Endodermal cell (in vitro differentiated cells): ENCODE data around the gene ARNT2. TPM values are rescaled to one million over a fixed set of nuclear protein-coding genes. Genes with fewer than 3 reads are reported as not detected.

ENCODE experiments used
- DNase-seq: peaks from one replicate; pipeline ENCODE4 v3.0.0-alpha.2; 2017
- H3K27ac ChIP-seq: 2 replicates; pipeline ENCODE4 v1.5.1; 2013; ENCODE audit warnings: mild to moderate bottlenecking, low read depth, low read length, moderate library complexity
- H3K27me3 ChIP-seq: 2 replicates; pipeline ENCODE4 v1.6.1; 2013; ENCODE audit warnings: mild to moderate bottlenecking, low read length, moderate library complexity; ENCODE audit not compliant: insufficient read depth, control insufficient read depth, poor library complexity, severe bottlenecking
- H3K36me3 ChIP-seq: 2 replicates; pipeline ENCODE4 v1.7.0; 2013; ENCODE audit warnings: mild to moderate bottlenecking, low read length, moderate library complexity; ENCODE audit not compliant: control insufficient read depth, insufficient read depth
- H3K4me1 ChIP-seq: one replicate; pipeline ENCODE4 v1.7.0; 2013; ENCODE audit warnings: low read length; ENCODE audit not compliant: control insufficient read depth, insufficient read depth
- H3K4me3 ChIP-seq: 2 replicates; pipeline ENCODE4 v1.5.1; 2013; ENCODE audit warnings: mild to moderate bottlenecking, low read length, moderate library complexity
- H3K9ac ChIP-seq: 2 replicates; pipeline ENCODE4 v1.6.1; 2013; ENCODE audit warnings: mild to moderate bottlenecking, low read length, moderate library complexity; ENCODE audit not compliant: poor library complexity, severe bottlenecking; ENCODE audit errors: extremely low read depth
- H3K9me3 ChIP-seq: 2 replicates; pipeline ENCODE4 v1.6.1; 2013; ENCODE audit warnings: mild to moderate bottlenecking, low read length, moderate library complexity; ENCODE audit not compliant: control insufficient read depth
- H3K27ac Mint-ChIP-seq: 2 replicates; pipeline ENCODE4 v1.8.0; 2020; ENCODE audit warnings: mixed read lengths
- H3K27me3 Mint-ChIP-seq: 2 replicates; pipeline ENCODE4 v1.8.0; 2021; ENCODE audit warnings: mild to moderate bottlenecking, mixed read lengths; ENCODE audit not compliant: insufficient read depth
- H3K36me3 Mint-ChIP-seq: 2 replicates; pipeline ENCODE4 v1.8.0; 2020; ENCODE audit warnings: low read depth, mixed read lengths
- H3K4me1 Mint-ChIP-seq: 2 replicates; pipeline ENCODE4 v1.8.0; 2020; ENCODE audit warnings: mixed read lengths
- H3K4me3 Mint-ChIP-seq: 2 replicates; pipeline ENCODE4 v1.8.0; 2020; ENCODE audit warnings: mild to moderate bottlenecking, moderate library complexity, mixed read lengths
- H3K9me3 Mint-ChIP-seq: 2 replicates; pipeline ENCODE4 v1.8.0; 2020; ENCODE audit warnings: mild to moderate bottlenecking, mixed read lengths
- CTCF ChIP-seq: fragments of 200-600 bp; sonication (generic); conservative IDR thresholded peaks from 2 replicates; pipeline ENCODE4 v1.5.0; 2021; ENCODE audit warnings: antibody characterized with exemption, mild to moderate bottlenecking
- WGBS, 2 experiments: methylation state at CpG; one replicate each; pipeline versions ENCODE4 v1.1.5 to v1.1.7; 2013; ENCODE audit warnings: missing lambda C conversion rate in 2 of 2, mixed read lengths in 1 of 2; ENCODE audit not compliant: insufficient coverage in 1 of 2, insufficient read length in 1 of 2; 5-methylcytosine and 5-hydroxymethylcytosine counted together
- total RNA-seq, 2 donors: library from RNA; stranded (reverse); fragmentation: NEBNext Ultra II Directional in 1 of 2; extraction: Animal tissue kit (Norgen Biotek cat#: 25700) in 1 of 2; gene quantifications; 2 replicates in 1 of 2; 3 replicates in 1 of 2; pipeline ENCODE4 v1.2.1, GENCODE V29; 2021

ARNT2 gene
- total RNA-seq, 2 donors from 2014 or later, result 8.0 to 15.9 TPM

- Histone ChIP-seq H3K9ac (no peak overlapping the region), H3K4me1 (peaks cover 4% of the 10 kb centered on the region), H3K27me3 (no peaks in the 10 kb centered on the region), H3K9me3 (no peaks in the 10 kb centered on the region), H3K27ac (no peak overlapping the region), H3K4me3 (no peak overlapping the region), H3K36me3 (no peaks in the 10 kb centered on the region)
- Mint-ChIP-seq H3K9me3 (no peaks in the 10 kb centered on the region), H3K27me3 (no peaks in the 10 kb centered on the region), H3K4me1 (peaks cover 2% of the 10 kb centered on the region), H3K36me3 (peaks cover 8% of the 10 kb centered on the region), H3K27ac (no peak overlapping the region), H3K4me3 (no peak overlapping the region)
- no peak for DNase-seq
- 92 to 94% methylated on average over 4 to 5 of the region's 5 CpGs for WGBS, 2 experiments
- TF ChIP-seq CTCF, result no peak
Observed at GRCh38 chr15:80550219-80550907, 146.2 kb downstream of the ARNT2 start.

GRCh38 chr15:80550908-80551260, 146.7 kb downstream of the ARNT2 start:
- Mint-ChIP-seq H3K27ac (no peak overlapping the region), H3K27me3 (no peaks in the 10 kb centered on the region), H3K36me3 (peaks cover 8% of the 10 kb centered on the region), H3K9me3 (no peaks in the 10 kb centered on the region), H3K4me3 (no peak overlapping the region), H3K4me1 (peaks cover 2% of the 10 kb centered on the region)
- no peaks in the 10 kb centered on the region for H3K27me3 ChIP-seq
- no peak for TF ChIP-seq CTCF
- DNase-seq, result no peak
- H3K4me3 ChIP-seq, result no peak overlapping the region
- 92 to 100% methylated on average over 2 to 4 of the region's 4 CpGs for WGBS, 2 experiments
- peaks cover 4% of the 10 kb centered on the region for H3K4me1 ChIP-seq
- no peak overlapping the region for H3K27ac ChIP-seq
- H3K9me3 ChIP-seq, result no peaks in the 10 kb centered on the region
- H3K9ac ChIP-seq, result no peak overlapping the region
- no peaks in the 10 kb centered on the region for H3K36me3 ChIP-seq

GRCh38 chr15:80551348-80551747, 147.2 kb downstream of the ARNT2 start:
- no peak overlapping the region for H3K27ac ChIP-seq

More at GRCh38 chr15:80551348-80551747, 147.2 kb downstream of the ARNT2 start:
- Mint-ChIP-seq H3K27me3 (no peaks in the 10 kb centered on the region), H3K27ac (no peak overlapping the region), H3K36me3 (peaks cover 8% of the 10 kb centered on the region), H3K4me3 (no peak overlapping the region), H3K9me3 (no peaks in the 10 kb centered on the region), H3K4me1 (peaks cover 2% of the 10 kb centered on the region)
- peaks cover 4% of the 10 kb centered on the region for H3K4me1 ChIP-seq
- no peak for TF ChIP-seq CTCF
- no peak overlapping the region for H3K4me3 ChIP-seq
- H3K27me3 ChIP-seq, result no peaks in the 10 kb centered on the region
- no peak overlapping the region for H3K9ac ChIP-seq
- H3K9me3 ChIP-seq, result no peaks in the 10 kb centered on the region
- no peak for DNase-seq
- no peaks in the 10 kb centered on the region for H3K36me3 ChIP-seq
- WGBS, 2 experiments, result 97 to 100% methylated on average over 3 of the region's 3 CpGs
